Stimulated activated CD8-positive, alpha-beta memory T cell treated with anti-CD3 and anti-CD28 coated beads, Interleukin-7, amount 100 ng/mL, for 24 hours (primary cell): ENCODE measurements around the gene ATF6.
"Not testable (repeated sequence)": the region's sequence is repeated elsewhere in the genome, so short reads cannot be mapped to it uniquely, and the experiment has no call there.

Source experiments
- DNase-seq: peaks from one replicate; pipeline ENCODE4 v3.0.0-alpha.2; 2020; ENCODE audit warnings: low read depth

ATF6 gene

DNA sequence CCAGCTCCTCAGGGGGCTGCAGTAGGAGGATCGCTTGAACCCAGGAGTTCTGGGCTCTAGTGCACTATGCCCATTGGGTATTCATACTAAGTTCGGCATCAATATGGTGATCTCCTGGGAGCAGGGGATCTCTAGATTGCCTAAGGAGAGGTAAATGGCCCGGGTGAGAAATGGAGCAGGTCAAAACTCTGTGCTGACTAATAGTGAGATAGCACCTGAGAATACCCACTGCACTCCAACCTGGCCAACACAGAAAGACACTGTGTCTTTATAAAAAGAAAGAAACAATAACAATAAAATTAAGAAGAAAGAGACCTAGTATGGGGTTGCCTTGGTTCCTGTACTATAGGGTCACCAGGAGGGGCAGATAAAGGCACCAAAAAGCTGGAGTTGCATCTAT, 30.3 kb upstream of the ATF6 start:
- DNase-seq, result no peak

DNA sequence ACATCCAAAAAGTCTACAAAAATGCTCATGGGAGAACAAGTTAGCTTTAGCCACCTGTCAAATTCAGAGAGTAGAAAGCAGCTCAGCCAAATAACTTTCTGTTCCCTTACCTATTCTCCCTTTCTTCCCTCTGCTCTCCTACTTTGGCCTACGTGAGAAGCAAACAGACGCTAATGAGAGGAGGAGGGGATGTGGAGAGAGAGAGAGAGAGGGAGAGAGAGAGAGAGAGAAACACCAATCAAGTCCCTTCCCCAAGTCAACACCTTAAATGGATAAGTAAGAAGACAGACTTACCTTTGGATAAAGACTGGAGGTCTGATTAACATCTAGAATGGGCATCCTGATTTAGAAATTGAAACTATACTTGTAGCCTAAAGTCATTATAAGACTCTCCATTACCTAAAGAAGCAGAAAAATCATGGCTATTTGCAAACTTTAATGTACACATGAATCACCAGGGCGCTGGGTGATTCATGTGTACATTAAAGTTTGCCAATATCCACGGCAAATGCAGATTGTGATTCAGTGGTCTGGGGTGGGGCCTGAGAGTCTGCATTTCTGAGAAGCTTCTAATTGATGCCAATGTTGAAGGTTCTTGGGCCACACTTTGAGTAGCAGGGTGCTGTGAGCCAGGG, 29.7 kb upstream of the ATF6 start:
- DNase-seq, result no peak

DNA sequence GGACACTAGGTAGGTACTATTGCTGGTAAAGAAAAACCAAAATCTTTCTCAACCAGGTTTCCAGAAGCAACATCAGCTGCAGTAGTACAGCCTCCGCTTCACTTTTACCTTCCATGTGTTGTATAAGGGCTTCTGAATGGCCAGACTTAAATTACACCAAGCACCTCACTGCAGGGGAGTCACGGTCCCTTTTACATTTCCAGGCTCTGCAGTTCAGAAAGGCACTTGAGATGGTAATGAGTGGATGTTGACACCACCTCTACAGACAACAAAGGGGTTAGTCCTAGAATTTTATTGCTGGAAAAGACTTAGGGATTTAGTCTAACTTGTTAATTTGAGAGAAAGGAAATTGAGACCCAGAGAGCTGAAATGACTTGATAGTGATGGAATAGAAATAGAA, 28.5 kb upstream of the ATF6 start:
- DNase-seq, result no peak

DNA sequence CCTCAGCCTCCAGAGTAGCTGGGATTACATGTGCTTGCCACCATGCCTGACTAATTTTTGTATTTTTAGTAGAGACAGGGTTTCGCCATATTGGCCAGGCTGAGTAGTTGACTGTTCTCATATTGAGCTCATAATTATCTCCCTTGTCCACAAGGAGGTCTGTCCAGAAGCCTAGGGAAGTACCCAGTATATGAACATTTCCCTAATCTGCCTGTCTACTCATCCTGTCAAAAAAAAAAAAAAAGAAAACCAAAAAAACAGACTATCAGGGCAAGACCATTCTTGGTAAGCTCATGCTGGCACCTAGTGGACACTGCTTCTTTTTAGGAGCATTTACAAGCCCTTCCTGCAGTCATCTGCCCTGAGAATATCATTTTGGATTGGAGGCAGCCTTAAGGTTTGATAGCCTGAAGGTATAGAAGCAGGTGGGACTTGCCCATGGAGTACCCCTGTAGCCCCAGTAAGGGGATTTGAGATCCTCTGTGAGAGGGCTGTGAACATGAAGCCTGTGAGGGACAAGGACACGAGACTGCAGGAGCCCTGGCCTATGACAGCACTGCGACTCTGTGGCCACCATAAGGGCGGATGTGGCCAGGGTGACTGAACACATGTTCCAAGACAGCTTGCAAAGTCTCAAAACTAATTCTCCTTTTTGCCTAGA, 27.4 kb upstream of the ATF6 start:
- no peak for DNase-seq

DNA sequence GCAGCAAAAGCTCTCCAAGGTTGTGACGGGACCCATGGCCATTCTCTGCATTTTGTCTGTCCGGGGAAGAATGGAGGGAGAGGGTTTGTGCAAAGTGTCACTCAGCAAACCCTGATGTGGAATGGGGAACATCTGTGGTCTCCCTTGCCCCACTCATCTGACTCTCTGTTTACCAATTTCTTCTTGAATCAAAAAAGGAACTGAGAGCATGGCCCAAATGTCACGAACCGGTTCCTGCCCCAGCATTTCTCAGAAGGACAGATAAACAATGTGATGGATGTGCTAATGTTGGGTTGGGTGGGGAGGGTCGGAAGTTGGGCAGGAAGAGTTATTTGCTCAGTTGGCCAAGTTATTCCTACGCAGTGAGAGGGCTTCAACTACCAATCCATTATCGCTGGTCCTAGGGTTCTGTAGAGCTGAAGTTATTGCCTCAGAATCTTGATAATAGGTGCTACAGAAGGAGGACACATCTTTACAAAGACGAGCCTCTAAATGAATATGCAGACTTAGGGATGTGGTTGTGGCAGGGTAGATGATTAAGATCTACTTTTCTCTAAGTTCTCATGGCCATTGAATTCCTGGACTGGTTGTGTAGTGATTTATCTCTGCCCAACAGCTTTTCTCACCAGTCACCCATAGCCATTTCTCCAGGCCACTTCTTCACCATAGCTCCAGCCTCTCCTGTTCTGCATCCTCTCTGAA, 26.1 kb upstream of the ATF6 start:
- no peak for DNase-seq

DNA sequence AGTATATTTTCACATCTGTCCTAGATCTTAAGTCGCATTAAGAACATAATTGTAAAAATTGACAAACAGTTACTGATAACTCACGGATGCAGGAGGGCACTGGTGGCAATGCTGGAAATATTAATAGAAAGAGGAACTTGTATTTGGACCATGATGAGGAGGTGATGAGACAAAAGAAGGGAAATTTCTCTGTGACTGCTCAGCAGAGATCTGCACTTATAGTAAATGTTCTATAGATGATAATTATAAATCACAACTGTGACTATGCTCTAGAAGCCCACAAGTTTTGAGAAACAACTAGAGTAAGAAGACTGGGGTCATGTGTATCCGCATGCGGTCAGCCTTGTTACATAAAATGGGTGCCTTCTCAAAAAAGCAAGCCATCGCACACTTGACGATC, 25.2 kb upstream of the ATF6 start:
- no peak for DNase-seq

DNA sequence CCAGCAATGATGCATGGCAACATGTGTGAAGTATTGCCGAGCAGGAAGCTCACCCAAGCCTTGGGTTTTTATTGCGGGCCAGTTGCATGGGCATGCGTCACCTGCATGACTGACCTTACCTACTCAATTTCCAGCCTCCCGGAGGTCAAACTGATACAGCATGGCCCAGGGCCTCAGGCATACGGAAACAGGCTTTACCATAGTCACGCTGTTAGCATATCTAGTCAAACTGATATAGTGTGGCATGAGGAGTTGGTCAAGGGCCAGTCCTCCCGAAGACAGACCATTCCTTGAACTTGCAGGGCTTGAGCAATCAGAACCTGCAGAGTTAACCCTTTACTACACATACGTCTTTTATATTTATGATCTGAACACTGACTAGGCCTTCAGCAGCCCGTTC, 22.9 kb upstream of the ATF6 start:
- DNase-seq, result no peak

DNA sequence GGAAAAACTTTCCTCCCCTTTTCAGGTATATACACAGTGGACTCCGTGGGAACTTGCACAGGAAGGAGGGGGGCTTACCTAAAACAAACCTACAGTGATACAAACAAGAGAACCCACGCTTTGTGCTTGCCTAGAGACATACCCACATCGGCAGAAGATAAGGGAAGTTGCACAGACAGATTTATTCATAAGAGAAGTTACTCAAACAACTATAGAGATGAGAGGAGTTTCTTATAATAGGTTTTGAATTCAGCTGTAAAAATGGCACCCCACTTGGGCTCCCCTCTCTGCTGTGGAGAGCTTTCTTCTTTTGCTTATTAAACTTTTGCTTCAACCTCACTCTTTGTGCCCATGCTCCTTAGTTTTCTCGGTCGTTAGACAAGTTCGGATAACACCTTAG, 18.3 kb upstream of the ATF6 start:
- no peak for DNase-seq

DNA sequence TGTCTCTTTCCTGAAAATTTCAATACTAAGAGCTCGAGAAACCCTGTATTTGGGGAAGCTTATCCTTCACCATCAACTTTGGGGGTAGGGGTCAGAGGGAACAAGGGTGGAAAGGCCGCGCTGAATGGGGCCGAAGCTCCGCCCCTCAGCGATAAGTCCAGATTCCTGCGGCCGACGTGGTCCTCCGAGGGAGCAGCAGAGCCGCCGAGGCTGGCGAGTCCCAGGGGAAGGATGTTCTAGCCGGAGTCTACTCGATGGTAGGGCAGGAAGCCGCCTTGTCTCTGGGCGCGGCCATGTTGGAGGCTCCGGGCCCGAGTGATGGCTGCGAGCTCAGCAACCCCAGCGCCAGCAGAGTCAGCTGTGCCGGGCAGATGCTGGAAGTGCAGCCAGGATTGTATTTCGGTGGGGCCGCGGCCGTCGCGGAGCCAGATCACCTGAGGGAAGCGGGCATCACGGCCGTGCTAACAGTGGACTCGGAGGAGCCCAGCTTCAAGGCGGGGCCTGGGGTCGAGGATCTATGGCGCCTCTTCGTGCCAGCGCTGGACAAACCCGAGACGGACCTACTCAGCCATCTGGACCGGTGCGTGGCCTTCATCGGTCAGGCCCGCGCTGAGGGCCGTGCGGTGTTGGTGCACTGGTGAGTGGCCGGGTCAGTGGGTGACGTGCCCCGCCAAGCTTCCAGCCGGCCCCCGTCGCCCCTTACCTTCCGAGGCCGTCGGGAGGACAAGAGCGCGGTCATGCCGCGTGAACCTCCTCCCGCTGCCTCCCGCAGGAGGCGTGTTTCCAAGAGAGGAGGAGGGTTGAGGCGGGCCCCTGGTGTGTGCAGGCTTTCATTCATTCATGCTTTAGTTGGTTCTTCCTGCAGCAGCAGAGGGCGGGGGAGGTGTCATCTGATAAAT, 16.4 kb upstream of the ATF6 start, which contains the start of gene DUSP12:
Gene DUSP12 (plus strand): TSS at position 278 of the 899 bp plus-strand sequence. CDS start 16 bp downstream, at position 294.
- peak; percentile 70 for DNase-seq

DNA sequence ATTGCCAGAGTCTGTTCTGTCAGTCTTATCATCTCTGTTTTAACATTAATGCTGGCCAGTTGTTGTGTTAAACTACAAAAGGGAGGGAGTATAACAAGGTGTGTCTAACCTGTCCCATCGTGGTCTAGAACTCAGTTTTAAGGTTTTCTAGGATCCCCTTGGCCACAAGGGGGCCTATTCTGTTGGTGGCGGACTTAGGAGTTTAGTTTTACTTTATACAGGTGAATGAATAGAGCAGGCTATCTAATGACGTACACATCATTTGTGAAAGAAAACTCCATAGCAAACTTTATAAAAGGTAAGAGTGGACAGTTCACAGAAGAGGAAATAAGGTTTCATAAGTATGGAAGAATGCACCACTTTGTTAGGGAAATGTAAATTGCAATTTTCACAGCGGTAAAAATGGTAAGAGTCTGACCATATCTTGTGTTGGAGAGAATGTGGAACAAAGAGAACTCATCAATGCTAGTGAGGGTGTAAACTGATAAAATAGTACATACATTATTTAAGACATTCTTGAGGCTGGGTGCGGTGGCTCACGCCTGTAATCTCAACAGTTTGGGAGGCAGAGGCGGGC, 2.5 kb upstream of the ATF6 start:
- DNase-seq, result no peak

DNA sequence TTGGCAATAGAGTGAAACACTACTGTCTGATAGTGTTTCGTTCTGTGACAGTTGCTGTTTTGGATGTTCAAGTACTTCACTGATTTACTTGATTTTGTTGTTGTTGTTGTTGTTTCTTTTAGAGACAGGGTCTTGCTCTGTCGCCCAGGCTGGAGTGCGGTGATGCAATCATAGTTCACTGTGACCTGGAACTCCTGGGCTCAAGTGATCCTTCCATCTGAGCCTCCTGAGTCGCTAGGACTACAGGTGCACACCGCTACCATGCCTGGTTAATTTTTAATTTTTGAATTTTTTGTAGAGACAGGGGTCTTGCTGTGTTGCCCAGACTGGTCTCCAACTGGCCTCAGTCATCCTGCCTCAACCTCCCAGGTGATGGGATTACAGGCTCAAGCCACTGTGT, 2.3 kb downstream of the ATF6 start:
- no peak for DNase-seq

DNA sequence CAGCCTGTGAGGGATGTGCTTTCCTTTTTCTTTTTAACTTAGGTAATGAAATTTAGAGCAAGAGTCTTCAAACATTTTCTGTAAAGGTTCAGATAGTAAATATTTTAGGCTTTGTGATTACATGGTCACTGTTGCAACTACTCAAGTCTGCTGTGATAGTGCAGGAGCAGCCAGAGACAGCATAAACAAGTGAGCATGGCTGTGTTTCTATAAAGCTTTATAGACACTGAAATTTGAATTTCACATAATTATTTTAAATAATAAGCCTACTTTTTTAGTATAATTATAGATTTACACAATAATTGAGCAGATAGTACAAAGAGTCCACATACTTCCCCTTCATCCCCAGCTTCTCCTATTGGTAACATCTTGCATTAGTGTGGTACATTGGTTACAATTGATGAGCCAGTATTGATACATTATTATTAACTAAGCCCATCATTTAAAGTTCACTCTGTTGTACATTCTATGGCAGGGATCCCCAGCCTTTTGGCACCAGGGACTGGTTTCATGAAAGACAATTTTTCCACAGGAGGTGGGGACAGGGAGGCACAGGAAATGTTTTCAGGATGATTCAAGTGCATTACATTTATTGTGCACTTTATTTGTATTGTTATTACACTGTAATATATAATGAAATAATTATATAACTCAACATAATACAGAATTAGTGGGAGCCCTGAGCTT, 3.0 kb downstream of the ATF6 start:
- no peak for DNase-seq

DNA sequence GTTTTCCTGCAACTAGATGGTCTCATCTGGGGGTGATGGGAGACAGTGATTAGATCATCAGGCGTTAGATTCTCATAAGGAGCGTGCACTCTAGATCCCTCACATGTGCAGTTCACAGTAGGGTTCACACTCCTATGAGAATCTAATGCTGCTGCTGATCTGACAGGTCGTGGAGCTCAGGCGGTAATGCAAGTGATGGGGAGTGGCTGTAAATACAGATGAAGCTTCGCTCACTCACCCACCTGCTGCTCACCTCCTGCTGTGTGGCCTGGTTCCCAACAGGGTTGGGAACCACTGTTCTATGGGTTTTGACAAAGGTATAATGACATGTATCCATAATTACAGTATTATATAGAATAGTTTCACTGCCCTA, 3.5 kb downstream of the ATF6 start:
- DNase-seq, result not testable (repeated sequence)

DNA sequence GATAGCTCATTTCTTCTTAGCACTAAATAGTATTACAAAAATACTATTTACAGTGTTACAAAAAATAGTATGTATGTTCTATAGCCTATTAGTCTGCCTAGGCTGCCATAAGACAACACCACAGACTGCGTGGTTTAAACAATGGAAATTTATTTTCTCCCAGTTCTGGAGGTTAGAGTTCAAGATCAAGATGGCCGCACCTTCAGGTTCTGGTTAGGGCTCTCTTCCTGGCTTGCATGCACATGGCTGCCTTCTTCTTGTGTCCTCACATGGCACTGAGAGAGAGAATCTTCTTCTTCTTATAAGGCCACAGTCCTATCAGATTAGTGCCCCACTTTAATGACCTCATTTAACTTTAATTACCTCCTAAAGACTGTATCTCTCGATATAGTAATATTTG, 4.1 kb downstream of the ATF6 start:
- DNase-seq, result no peak

DNA sequence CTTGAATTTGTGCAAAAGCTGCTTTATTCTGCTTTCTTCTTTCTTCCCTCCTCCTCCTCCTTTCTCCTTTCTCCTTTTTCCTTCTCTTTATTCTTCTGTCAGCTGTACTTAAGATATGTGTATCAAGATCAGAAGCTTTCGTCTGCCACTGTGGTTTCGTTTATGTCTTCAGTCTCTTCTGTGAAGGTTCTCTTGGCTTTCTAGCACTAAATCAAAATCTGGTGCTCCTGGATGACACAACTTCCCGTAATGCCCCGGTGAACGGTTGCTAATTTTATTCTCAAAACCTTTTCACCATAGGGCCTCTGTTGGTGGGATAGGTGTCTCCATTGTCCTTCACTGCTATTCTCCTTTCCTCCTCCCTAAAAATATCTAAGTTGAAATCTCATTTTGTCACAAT, 5.0 kb downstream of the ATF6 start:
- DNase-seq, result no peak

DNA sequence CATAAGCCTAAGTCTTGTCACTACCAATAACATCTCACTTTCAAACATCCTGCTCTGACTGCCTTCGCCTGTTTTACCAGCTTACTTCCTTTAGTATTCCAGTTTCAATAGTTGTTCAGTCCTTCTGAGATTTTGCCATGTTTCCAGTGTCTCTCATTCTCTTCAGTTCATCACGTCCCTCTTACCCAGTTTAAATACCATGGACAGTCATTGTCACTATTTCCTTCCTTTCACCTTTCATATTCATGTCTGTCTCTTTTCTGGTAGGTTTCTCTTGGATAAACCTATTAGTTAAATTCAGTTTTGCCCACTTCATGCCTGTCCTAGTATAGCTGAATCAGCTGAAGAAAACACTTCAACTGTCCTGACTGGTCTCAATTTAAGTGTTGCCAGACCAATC, 5.9 kb downstream of the ATF6 start:
- no peak for DNase-seq

DNA sequence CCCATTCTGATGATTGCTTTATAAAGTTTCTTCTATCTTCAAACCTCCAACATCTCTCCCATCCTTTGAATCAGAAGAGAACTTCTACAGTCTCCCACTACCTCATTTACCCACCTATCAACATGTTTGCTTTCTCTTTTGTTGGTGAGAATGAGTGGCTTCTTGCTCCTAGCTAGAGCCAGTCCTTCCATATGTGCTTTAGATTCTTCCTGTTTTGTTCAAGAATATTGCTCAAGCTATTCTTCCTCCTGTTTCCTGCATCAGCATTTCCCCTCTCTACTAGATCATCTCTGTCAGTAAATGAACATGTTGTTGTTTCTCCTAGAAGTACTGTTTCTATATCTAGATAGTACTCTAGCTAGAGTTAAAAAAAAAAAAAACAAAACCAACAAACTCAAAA, 6.3 kb downstream of the ATF6 start:
- no peak for DNase-seq

DNA sequence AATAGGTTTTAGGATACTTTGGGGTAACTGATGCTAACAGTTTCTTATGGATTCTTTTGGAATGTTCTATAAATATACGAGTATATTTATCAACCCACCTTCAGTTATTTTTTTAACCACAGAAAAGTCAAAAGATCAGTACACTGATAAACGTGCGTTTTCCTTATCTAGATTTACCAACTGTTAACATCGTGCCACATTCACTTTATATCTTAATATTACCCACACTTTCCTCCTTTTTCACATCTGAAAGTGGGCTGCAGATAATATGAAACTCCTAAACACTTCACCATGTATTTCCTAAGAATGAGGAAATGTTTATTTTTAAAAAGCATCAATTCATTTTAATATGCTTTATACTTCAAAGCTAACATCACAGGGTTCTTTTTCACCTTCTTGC, 7.7 kb downstream of the ATF6 start:
- DNase-seq, result no peak

DNA sequence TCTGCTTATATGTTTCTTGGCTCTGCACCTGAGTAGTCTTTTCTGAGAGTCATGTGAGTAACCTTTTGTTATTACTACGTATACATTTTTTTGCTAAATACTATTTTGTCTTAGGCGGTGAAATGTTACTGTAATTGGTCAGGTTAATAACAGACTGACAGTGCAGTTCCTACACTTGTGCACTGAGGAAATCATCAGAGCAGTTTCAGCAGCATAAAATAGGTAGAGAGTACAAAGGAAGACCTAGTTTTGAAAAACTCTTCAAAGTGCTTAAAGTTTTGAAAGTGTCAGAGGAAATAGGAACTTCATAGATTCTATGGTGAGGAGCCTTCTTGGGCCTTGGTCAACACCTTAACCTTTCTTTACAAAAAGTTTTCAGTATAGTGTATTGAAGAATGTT, 11.1 kb downstream of the ATF6 start:
- DNase-seq, result no peak

DNA sequence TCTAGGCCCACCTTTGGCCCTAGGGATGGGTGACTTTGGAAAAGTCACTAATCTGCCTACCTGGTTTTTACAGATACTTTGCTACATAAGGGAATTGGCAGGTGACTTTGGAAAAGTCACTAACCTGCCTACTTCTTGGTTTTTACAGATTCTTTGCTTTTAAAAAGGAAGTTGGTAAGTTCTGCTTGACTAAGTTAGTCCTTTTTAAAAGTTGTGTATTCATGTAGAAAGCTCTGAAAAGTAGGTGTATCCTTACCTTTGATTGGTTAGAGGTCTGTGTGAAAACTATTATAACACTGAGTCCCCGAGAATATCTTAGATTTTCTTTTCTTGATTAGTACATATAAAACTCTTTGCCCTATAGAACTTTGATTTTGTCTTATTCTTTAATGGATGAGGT, 12.4 kb downstream of the ATF6 start:
- no peak for DNase-seq

DNA sequence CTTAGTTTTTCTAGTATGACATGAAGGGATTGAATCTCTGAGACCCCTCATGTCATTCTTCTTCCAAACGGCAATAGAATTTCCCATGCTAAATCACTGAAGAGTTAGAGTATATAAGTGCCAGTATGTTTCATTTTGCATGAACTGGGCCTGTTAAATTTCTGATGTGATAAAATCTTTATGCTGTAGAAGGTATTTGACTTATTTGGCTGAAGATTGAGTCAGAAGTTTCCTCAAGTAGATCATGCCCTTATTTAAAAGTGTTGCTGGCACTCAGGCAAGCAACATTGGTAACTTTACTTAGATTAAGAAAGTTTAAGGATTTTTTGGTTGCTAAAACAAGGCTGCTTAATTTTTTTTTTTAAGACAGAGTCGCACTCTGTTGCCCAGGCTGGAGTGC, 13.3 kb downstream of the ATF6 start:
- no peak for DNase-seq

DNA sequence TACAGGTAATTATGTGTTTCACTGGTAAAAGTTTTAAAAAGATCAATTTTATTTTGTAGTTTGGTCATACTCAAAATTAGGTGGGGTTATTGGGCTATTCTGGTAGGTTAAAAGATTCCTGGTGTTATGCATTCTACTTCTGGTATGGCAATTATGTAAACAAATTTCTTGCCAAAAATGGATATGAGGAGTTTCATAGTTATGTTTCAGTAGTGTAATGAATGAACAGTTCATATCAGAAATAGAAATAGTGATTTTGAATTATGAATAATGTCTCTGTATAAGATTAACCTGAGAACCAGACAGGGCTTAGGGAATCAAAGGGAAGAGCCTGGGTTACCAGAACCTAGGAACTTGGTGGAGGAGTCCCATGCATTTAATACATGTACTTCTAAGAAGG, 15.9 kb downstream of the ATF6 start:
- no peak for DNase-seq
